GM23338 (cell line): ENCODE measurements around the gene RNF187. TPM values are rescaled to one million over a fixed set of nuclear protein-coding genes. Genes with fewer than 3 reads are reported as not detected.

Experiments used
- ATAC-seq: fragments of 200-7000 bp; cut with Tn5 transposase; 3 replicates; pipeline ENCODE4 v1.9.1; 2020
- DNase-seq: peaks from one replicate; pipeline ENCODE4 v3.0.0-alpha.2; 2015; ENCODE audit warnings: low spot score
- H2AFZ ChIP-seq: fragments of 200-600 bp; sonication (generic); 2 replicates; pipeline ENCODE4 v1.8.0; 2016; ENCODE audit warnings: antibody characterized with exemption, mild to moderate bottlenecking, moderate library complexity
- H3F3A ChIP-seq: fragments of 200-600 bp; sonication (generic); replicated peaks from 2 replicates; pipeline ENCODE4 v1.8.0; 2017; ENCODE audit warnings: antibody characterized with exemption, mixed run types, low read depth
- H3K27ac ChIP-seq: fragments of 200-600 bp; sonication (generic); 2 replicates; pipeline ENCODE4 v1.6.1; 2016; ENCODE audit warnings: low read depth
- H3K27me3 ChIP-seq: fragments of 200-600 bp; sonication (generic); 2 replicates; pipeline ENCODE4 v1.8.0; 2016; ENCODE audit warnings: mild to moderate bottlenecking, mixed run types, moderate library complexity; ENCODE audit not compliant: insufficient read depth
- H3K36me3 ChIP-seq: fragments of 200-600 bp; sonication (generic); 2 replicates; pipeline ENCODE4 v1.8.0; 2016; ENCODE audit warnings: mild to moderate bottlenecking; ENCODE audit not compliant: insufficient read depth
- H3K4me1 ChIP-seq: fragments of 200-600 bp; sonication (generic); 2 replicates; pipeline ENCODE4 v1.8.0; 2016; ENCODE audit warnings: mild to moderate bottlenecking, moderate library complexity; ENCODE audit not compliant: insufficient read depth
- H3K4me2 ChIP-seq: fragments of 200-600 bp; sonication (generic); 2 replicates; pipeline ENCODE4 v1.7.1; 2017; ENCODE audit warnings: mixed run types
- H3K4me3 ChIP-seq: fragments of 200-600 bp; sonication (generic); 2 replicates; pipeline ENCODE4 v1.6.1; 2016; ENCODE audit warnings: mixed run types
- H3K79me2 ChIP-seq: fragments of 200-600 bp; sonication (generic); replicated peaks from 2 replicates; pipeline ENCODE4 v1.8.0; 2017; ENCODE audit warnings: mild to moderate bottlenecking; ENCODE audit not compliant: insufficient read depth
- H3K9me2 ChIP-seq: fragments of 200-600 bp; sonication (generic); 2 replicates; pipeline ENCODE4 v1.8.0; 2017; ENCODE audit not compliant: insufficient read depth
- H4K20me1 ChIP-seq: fragments of 200-600 bp; sonication (generic); replicated peaks from 2 replicates; pipeline ENCODE4 v1.8.0; 2017; ENCODE audit warnings: mild to moderate bottlenecking; ENCODE audit not compliant: insufficient read depth
- H3K27ac Mint-ChIP-seq: 2 replicates; pipeline ENCODE4 v1.8.0; 2020; ENCODE audit warnings: inconsistent platforms, mild to moderate bottlenecking, moderate library complexity, mixed read lengths
- H3K27me3 Mint-ChIP-seq: 3 replicates; pipeline ENCODE4 v1.8.0; 2022; ENCODE audit warnings: low read depth, mild to moderate bottlenecking, moderate library complexity, mixed read lengths, inconsistent platforms; ENCODE audit not compliant: insufficient read depth, poor library complexity
- H3K36me3 Mint-ChIP-seq: 3 replicates; pipeline ENCODE4 v1.8.0; 2021; ENCODE audit warnings: low read depth, mild to moderate bottlenecking, inconsistent platforms, moderate library complexity, mixed read lengths
- H3K4me1 Mint-ChIP-seq: 3 replicates; pipeline ENCODE4 v1.8.0; 2020; ENCODE audit warnings: mild to moderate bottlenecking, inconsistent platforms, mixed read lengths
- H3K4me3 Mint-ChIP-seq: 3 replicates; pipeline ENCODE4 v1.8.0; 2021; ENCODE audit warnings: moderate library complexity, mild to moderate bottlenecking, inconsistent platforms, mixed read lengths
- H3K9me3 Mint-ChIP-seq: 3 replicates; pipeline ENCODE4 v1.8.0; 2020; ENCODE audit warnings: moderate library complexity, mild to moderate bottlenecking, inconsistent platforms, mixed read lengths
- CREB1 ChIP-seq: fragments of 250-450 bp; sonication (Bioruptor Pico); IDR thresholded peaks from 2 replicates; pipeline ENCODE4 v1.5.0; 2020; ENCODE audit warnings: low read depth, mild to moderate bottlenecking, moderate library complexity
- CTCF ChIP-seq, 2 experiments: fragments of 200-600 bp in 1 of 2; sonication (generic) in 1 of 2; conservative IDR thresholded peaks; 2 replicates each; pipeline versions ENCODE4 v1.5.1 to v1.6.1; 2016 to 2017; ENCODE audit warnings: antibody characterized with exemption in 2 of 2, low read depth in 2 of 2, mild to moderate bottlenecking in 2 of 2, moderate library complexity in 1 of 2
- EZH2 ChIP-seq: fragments of 200-600 bp; sonication (generic); IDR thresholded peaks from one replicate; pipeline ENCODE4 v1.8.0; 2017; ENCODE audit warnings: antibody characterized with exemption, mild to moderate bottlenecking, low read depth; ENCODE audit not compliant: unreplicated experiment
- EZH2phosphoT487 ChIP-seq: fragments of 200-600 bp; sonication (generic); IDR thresholded peaks from one replicate; pipeline ENCODE4 v1.8.1; 2018; ENCODE audit warnings: antibody characterized with exemption; ENCODE audit not compliant: unreplicated experiment
- JUNB ChIP-seq: IDR thresholded peaks from one replicate; pipeline ENCODE4 v1.6.1; 2016; ENCODE audit warnings: antibody characterized with exemption; ENCODE audit not compliant: unreplicated experiment
- NANOG ChIP-seq: IDR thresholded peaks from 2 replicates; pipeline ENCODE4 v1.6.1; 2016; ENCODE audit warnings: antibody characterized with exemption, borderline replicate concordance
- POLR2AphosphoS5 ChIP-seq: IDR thresholded peaks from 2 replicates; pipeline ENCODE4 v1.6.1; 2016; ENCODE audit warnings: antibody characterized with exemption, low read depth
- REST ChIP-seq: IDR thresholded peaks from one replicate; pipeline ENCODE4 v1.6.1; 2018; ENCODE audit warnings: antibody characterized with exemption; ENCODE audit not compliant: unreplicated experiment
- STAT1 ChIP-seq: IDR thresholded peaks from one replicate; pipeline ENCODE4 v1.6.1; 2016; ENCODE audit warnings: antibody characterized with exemption; ENCODE audit not compliant: unreplicated experiment
- ZNF114 ChIP-seq: fragments of 250-450 bp; sonication (Bioruptor Pico); IDR thresholded peaks from 2 replicates; pipeline ENCODE4 v1.5.0; 2020; ENCODE audit warnings: mild to moderate bottlenecking, moderate library complexity
- ZNF331 ChIP-seq: fragments of 250-450 bp; sonication (Bioruptor Pico); IDR thresholded peaks from 2 replicates; pipeline ENCODE4 v1.5.0; 2020; ENCODE audit warnings: low read depth, mild to moderate bottlenecking, moderate library complexity
- ZNF462 ChIP-seq: fragments of 250-450 bp; sonication (Bioruptor Pico); IDR thresholded peaks from 2 replicates; pipeline ENCODE4 v1.5.0; 2020; ENCODE audit warnings: mild to moderate bottlenecking, moderate library complexity
- polyA plus RNA-seq: library from polyadenylated mRNA; unstranded; fragments of >200 nt; fragmentation: Nextera tagmentation; extraction: Ambion mirVana; gene quantifications from 2 replicates; pipeline ENCODE4 v1.2.1, GENCODE V29; 2016
- total RNA-seq: library from RNA; depleted of rRNA; stranded (reverse); fragments of >200 nt; shearing (Covaris generic); gene quantifications from 2 replicates; pipeline ENCODE4 v1.2.3, GENCODE V29; 2014
- TF ChIP-seq, protein P1 (sequence below): IDR thresholded peaks from 2 replicates; pipeline ENCODE4 v1.6.1; 2016; ENCODE audit warnings: antibody characterized with exemption

The RNF187 gene
- total and polyA plus RNA-seq, 2 experiments from 2014 or later = 24.8 to 55.3 TPM

DNA sequence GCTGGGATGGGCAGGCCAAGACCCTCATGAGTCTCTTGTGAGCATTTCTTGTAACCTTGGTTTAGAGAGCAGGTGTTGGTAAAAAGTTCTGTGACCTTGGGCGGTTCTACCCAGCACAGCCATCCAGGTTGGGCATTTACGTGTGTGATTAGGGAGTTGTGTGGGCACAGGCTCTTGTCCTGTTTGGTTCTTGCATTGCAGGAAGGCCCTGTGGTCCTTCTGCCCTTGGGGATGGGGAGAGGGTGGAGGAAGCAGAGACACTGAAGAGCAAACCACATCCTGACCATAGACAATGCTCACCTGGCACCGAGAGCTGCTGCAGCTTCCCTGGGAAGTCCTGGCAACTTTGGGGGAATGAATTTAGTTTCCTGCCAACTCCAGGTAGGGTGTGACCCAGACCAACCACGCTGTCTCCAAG is 25.6 kb downstream of the RNF187 start:
- ATAC-seq = no peak

More for the DNA sequence above, 25.6 kb downstream of the RNF187 start:
- Histone ChIP-seq H3K27me3 (peaks cover 69% of the 10 kb centered on the region), H4K20me1 (no peaks in the 10 kb centered on the region), H3F3A (no peaks in the 10 kb centered on the region), H3K4me1 (no peaks in the 10 kb centered on the region), H3K4me3 (no peak overlapping the region), H3K79me2 (no peaks in the 10 kb centered on the region), H3K9me2 (no peaks in the 10 kb centered on the region), H2AFZ (no peak overlapping the region), H3K36me3 (no peaks in the 10 kb centered on the region), H3K4me2 (no peak overlapping the region), H3K27ac (no peak overlapping the region)
- H3K9me3 Mint-ChIP-seq = peaks cover 12% of the 10 kb centered on the region
- no peak for DNase-seq
- H3K36me3 Mint-ChIP-seq = no peaks in the 10 kb centered on the region; the same call in 2 of the 3 replicates
- H3K4me3 Mint-ChIP-seq = no peak overlapping the region
- H3K27me3 Mint-ChIP-seq = peaks cover 46% of the 10 kb centered on the region
- H3K27ac Mint-ChIP-seq = no peak overlapping the region
- H3K4me1 Mint-ChIP-seq = no peaks in the 10 kb centered on the region; the same call in 2 of the 3 replicates
- TF ChIP-seq EZH2phosphoT487 = no peak
- no peak for TF ChIP-seq NANOG
- TF ChIP-seq POLR2AphosphoS5 = no peak
- no peak for TF ChIP-seq ZNF114
- TF ChIP-seq CREB1 (CRISPR knock-in tag) = no peak
- no peak for TF ChIP-seq STAT1
- no peak for TF ChIP-seq REST
- no peak for TF ChIP-seq ZNF462 (CRISPR knock-in tag)
- no peak for TF ChIP-seq EZH2
- TF ChIP-seq CTCF (conservative IDR thresholded peaks at IDR 0.05; ENCODE audit: low read depth in 2 of 2) = no peak
- no peak for TF ChIP-seq JUNB
- no peak for TF ChIP-seq ZNF331
- TF ChIP-seq, protein P1, sequence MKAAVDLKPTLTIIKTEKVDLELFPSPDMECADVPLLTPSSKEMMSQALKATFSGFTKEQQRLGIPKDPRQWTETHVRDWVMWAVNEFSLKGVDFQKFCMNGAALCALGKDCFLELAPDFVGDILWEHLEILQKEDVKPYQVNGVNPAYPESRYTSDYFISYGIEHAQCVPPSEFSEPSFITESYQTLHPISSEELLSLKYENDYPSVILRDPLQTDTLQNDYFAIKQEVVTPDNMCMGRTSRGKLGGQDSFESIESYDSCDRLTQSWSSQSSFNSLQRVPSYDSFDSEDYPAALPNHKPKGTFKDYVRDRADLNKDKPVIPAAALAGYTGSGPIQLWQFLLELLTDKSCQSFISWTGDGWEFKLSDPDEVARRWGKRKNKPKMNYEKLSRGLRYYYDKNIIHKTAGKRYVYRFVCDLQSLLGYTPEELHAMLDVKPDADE = no peak
